HFFc6 (cell line): ENCODE results near the gene ACTN3. TPM values are rescaled to one million over a fixed set of nuclear protein-coding genes. Genes with fewer than 3 reads are reported as not detected.

Experiments used
- DNase-seq: peaks from one replicate; pipeline ENCODE4 v3.0.0-alpha.2; 2018
- H3K27ac Mint-ChIP-seq: 2 replicates; pipeline ENCODE4 v1.8.0; 2020; ENCODE audit warnings: mild to moderate bottlenecking, mixed read lengths
- H3K27me3 Mint-ChIP-seq: 2 replicates; pipeline ENCODE4 v1.8.0; 2021; ENCODE audit warnings: mild to moderate bottlenecking, moderate library complexity, mixed read lengths; ENCODE audit not compliant: insufficient read depth
- H3K36me3 Mint-ChIP-seq: 2 replicates; pipeline ENCODE4 v1.8.0; 2021; ENCODE audit warnings: low read depth, mixed read lengths
- H3K4me1 Mint-ChIP-seq: 2 replicates; pipeline ENCODE4 v1.8.0; 2020; ENCODE audit warnings: low read depth, mixed read lengths
- H3K4me3 Mint-ChIP-seq: 2 replicates; pipeline ENCODE4 v1.8.0; 2020; ENCODE audit warnings: mild to moderate bottlenecking, moderate library complexity, mixed read lengths
- H3K9me3 Mint-ChIP-seq: 2 replicates; pipeline ENCODE4 v1.8.0; 2020; ENCODE audit warnings: mild to moderate bottlenecking, mixed read lengths
- total RNA-seq, 6 experiments: library from RNA; stranded (reverse); fragmentation: NEBNext Ultra II Directional; extraction: Animal tissue kit (Norgen Biotek cat#: 25700); gene quantifications; 2 replicates in 1 of 6; 3 replicates in 5 of 6; pipeline ENCODE4 v1.2.3, GENCODE V29; 2021
- TF ChIP-seq, protein P1 (sequence below): fragments of 200-600 bp; sonication (generic); IDR thresholded peaks from 2 replicates; pipeline ENCODE4 v1.5.0; 2021; ENCODE audit warnings: antibody characterized with exemption, mild to moderate bottlenecking

Gene ACTN3
- total RNA-seq, 6 experiments from 2014 or later = 0.07 to 0.24 (median 0.10) TPM; not detected in 2

DNA sequence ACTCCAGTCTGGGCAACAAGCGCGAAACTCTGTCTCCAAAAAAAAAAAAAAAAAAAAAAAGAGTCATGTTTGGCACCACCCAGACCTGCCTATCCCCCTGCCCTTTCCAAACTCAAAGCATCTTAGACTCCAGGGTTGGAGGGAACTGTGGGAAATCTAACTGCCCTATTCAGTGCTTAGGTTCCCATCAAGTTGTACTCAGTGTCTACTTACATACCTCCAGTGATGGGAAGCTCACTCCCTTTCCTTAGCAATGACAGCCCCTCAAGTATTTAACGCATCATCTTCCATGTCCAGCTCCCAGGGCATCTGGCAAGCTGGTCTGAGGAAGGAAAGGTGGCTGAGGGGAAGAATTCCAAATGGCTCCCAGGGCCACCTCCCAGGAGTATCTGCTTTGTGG lies 3.0 kb downstream of the ACTN3 start:
- no peak for DNase-seq
- Mint-ChIP-seq H3K4me1 (peaks cover 6% of the 10 kb centered on the region), H3K4me3 (no peak overlapping the region), H3K27ac (no peak overlapping the region), H3K27me3 (peaks cover 21% of the 10 kb centered on the region), H3K36me3 (no peaks in the 10 kb centered on the region), H3K9me3 (no peaks in the 10 kb centered on the region)
- TF ChIP-seq, protein P1, sequence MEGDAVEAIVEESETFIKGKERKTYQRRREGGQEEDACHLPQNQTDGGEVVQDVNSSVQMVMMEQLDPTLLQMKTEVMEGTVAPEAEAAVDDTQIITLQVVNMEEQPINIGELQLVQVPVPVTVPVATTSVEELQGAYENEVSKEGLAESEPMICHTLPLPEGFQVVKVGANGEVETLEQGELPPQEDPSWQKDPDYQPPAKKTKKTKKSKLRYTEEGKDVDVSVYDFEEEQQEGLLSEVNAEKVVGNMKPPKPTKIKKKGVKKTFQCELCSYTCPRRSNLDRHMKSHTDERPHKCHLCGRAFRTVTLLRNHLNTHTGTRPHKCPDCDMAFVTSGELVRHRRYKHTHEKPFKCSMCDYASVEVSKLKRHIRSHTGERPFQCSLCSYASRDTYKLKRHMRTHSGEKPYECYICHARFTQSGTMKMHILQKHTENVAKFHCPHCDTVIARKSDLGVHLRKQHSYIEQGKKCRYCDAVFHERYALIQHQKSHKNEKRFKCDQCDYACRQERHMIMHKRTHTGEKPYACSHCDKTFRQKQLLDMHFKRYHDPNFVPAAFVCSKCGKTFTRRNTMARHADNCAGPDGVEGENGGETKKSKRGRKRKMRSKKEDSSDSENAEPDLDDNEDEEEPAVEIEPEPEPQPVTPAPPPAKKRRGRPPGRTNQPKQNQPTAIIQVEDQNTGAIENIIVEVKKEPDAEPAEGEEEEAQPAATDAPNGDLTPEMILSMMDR = no peak

DNA sequence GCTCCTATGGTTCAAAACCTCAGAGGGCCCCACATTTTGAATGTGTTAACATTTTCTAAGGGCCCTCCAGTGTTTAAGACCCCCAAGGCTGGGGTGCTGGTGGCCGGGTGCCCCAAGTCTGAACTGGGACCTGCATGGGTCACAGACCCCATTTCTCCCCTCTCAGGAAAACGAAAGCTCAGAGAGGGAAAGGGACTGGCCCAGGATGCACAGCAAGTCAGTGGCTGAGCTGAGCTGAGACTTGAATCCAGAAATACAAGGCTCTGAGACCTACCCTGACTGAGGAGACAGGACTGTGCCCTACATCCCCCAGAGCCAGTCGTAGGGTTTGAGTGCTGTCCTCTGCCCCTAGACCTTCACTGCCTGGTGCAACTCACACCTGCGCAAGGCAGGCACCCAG lies 4.2 kb downstream of the ACTN3 start:
- Mint-ChIP-seq H3K27me3 (peaks cover 29% of the 10 kb centered on the region), H3K9me3 (no peaks in the 10 kb centered on the region), H3K27ac (no peak overlapping the region), H3K36me3 (no peaks in the 10 kb centered on the region), H3K4me3 (no peak overlapping the region), H3K4me1 (no peaks in the 10 kb centered on the region)
- TF ChIP-seq, protein P1 = no peak
- no peak for DNase-seq

DNA sequence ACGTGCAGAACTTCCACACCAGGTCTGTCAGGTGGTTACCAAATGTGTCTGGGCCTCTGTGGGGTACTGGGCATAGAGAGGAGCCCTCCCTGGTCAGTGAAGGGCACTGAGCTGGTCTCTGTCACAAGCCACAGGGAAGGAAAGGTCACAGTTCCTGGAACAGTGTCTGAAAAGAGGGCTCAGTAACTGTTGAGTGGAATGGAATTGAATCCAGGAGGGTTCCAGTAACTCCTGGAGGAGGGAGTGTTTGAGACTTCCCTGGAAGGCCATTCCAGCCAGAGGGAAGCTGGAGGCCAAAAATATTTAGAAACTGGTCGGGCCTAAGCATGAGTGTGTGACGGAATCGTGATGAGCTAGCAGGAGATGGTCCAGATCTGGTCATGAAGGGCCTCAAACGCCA lies 7.9 kb downstream of the ACTN3 start:
- Mint-ChIP-seq H3K4me1 (no peaks in the 10 kb centered on the region), H3K36me3 (no peaks in the 10 kb centered on the region), H3K4me3 (no peak overlapping the region), H3K27ac (no peak overlapping the region), H3K27me3 (peaks cover 33% of the 10 kb centered on the region), H3K9me3 (no peaks in the 10 kb centered on the region)
- TF ChIP-seq, protein P1 = no peak
- no peak for DNase-seq

DNA sequence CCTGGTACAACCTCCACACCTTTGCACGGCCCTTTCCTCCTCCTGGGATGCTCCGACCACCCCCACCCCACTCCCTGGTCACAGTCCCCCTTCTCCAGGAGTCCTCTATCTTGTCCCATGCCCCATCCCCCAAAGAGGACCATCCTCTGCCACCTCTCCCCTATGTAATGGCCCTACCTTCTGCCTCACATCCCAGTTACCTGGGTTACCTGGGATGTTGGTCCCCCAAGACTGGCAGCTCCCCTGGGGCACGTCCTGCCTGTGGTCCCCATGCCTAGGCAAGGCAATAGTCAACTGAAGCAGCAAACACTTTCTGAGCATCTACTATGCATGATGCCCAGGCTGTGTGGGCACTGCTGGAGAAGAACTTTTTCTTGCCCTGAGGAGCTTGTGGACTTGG lies 8.7 kb downstream of the ACTN3 start:
- Mint-ChIP-seq H3K4me1 (no peaks in the 10 kb centered on the region), H3K27me3 (peaks cover 29% of the 10 kb centered on the region), H3K27ac (no peak overlapping the region), H3K9me3 (no peaks in the 10 kb centered on the region), H3K36me3 (no peaks in the 10 kb centered on the region), H3K4me3 (no peak overlapping the region)
- TF ChIP-seq, protein P1 = no peak
- no peak for DNase-seq

DNA sequence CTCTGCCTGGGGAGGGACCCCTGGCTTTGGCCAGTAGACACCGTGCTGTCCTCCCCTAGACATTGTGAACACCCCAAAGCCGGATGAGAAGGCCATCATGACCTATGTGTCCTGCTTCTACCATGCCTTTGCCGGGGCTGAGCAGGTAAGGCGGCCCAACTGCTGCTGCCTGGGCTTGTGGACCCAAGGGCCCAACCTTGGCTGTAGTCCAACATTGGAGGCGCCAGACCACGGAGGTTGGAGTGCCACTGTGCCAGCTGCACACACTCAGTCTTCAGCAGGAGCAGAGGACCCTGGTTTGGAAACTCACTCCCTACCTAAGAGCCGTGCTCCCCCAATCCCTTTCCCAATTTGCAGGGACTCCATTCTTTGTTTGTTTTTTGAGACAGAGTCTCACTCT lies 9.4 kb downstream of the ACTN3 start:
- no peaks in the 10 kb centered on the region for H3K36me3 Mint-ChIP-seq
- H3K27ac Mint-ChIP-seq = no peak overlapping the region
- no peak overlapping the region for H3K4me3 Mint-ChIP-seq
- no peak for DNase-seq
- peaks cover 27% of the 10 kb centered on the region for H3K27me3 Mint-ChIP-seq
- H3K9me3 Mint-ChIP-seq = no peaks in the 10 kb centered on the region
- TF ChIP-seq, protein P1 = no peak
- no peaks in the 10 kb centered on the region for H3K4me1 Mint-ChIP-seq

DNA sequence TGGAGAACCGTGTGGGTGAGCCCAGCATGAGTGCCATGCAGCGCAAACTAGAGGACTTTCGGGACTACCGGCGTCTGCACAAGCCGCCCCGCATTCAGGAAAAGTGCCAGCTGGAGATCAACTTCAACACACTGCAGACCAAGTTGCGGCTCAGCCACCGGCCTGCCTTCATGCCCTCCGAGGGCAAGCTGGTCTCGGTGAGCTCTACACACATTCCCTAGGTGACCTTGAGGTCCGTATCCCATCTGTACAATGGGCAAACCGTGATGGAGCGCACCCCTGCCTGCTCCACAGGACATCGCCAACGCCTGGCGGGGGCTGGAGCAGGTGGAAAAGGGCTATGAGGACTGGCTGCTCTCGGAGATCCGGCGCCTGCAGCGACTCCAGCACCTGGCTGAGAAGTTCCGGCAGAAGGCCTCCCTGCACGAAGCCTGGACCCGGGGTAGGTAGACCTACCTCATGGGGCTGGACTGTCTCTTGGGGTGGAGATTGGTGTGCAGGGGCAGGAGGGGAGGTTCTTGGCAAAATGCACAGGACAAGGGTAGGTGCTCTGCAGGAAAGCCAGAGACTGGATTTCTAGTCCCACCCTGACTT lies 11.1 kb downstream of the ACTN3 start:
- no peak overlapping the region for H3K27ac Mint-ChIP-seq
- H3K36me3 Mint-ChIP-seq = no peaks in the 10 kb centered on the region
- DNase-seq = no peak
- TF ChIP-seq, protein P1 = no peak
- H3K4me3 Mint-ChIP-seq = no peak overlapping the region
- H3K9me3 Mint-ChIP-seq = no peaks in the 10 kb centered on the region
- no peaks in the 10 kb centered on the region for H3K4me1 Mint-ChIP-seq
- H3K27me3 Mint-ChIP-seq = peaks cover 25% of the 10 kb centered on the region
